Neural cell (in vitro differentiated cells): ENCODE data around the gene ANAPC7.

ENCODE experiments used
- CTCF ChIP-seq: fragments of 450-650 bp; IDR thresholded peaks from 2 replicates; pipeline ENCODE4 v1.5.1; 2014; ENCODE audit warnings: antibody characterized with exemption, mild to moderate bottlenecking, moderate library complexity; ENCODE audit not compliant: poor library complexity, severe bottlenecking
- EZH2 ChIP-seq: fragments of 200-600, 300-800 bp; shearing (Covaris generic), sonication (generic); IDR thresholded peaks from 2 replicates; pipeline ENCODE4 v1.6.1; 2014; ENCODE audit warnings: antibody characterized with exemption, low read length, borderline replicate concordance, mild to moderate bottlenecking; ENCODE audit not compliant: insufficient read depth, poor library complexity, severe bottlenecking
- POLR2AphosphoS5 ChIP-seq: IDR thresholded peaks from 2 replicates; pipeline ENCODE4 v1.6.1; 2012
- RAD21 ChIP-seq: fragments of 450-650 bp; conservative IDR thresholded peaks from 2 replicates; pipeline ENCODE4 v1.6.1; 2014; ENCODE audit warnings: antibody characterized with exemption, mild to moderate bottlenecking, moderate library complexity
- SMC3 ChIP-seq: fragments of 450-650 bp; conservative IDR thresholded peaks from 2 replicates; pipeline ENCODE4 v1.6.1; 2014; ENCODE audit warnings: antibody characterized with exemption, mild to moderate bottlenecking, moderate library complexity; ENCODE audit not compliant: poor library complexity
- TAF1 ChIP-seq: IDR thresholded peaks from 2 replicates; pipeline ENCODE4 v1.6.1; 2012; ENCODE audit warnings: low read depth

DNA sequence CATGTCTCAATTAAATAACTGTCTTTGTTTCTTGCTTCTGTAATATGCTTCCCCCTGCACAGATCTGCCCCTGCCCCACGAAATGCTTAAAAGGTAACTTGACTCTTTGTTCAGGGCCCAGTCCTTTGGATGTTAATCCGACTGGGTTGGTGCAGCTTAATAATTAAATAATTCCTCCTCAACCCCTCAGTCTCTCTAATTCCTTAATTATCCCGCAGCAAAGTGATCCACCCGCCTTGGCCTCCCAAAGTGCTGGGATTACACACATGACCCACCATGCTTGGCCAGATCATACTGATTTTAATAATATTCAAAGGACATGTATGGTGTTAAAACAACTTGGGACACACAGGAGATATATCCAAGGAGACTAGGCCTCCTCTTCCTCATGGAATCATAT is 18.2 kb upstream of the ANAPC7 start:
- TF ChIP-seq EZH2, result no peak
- TF ChIP-seq RAD21, result no peak
- TF ChIP-seq POLR2AphosphoS5, result no peak
- TF ChIP-seq CTCF, result no peak
- TF ChIP-seq TAF1, result no peak
- no peak for TF ChIP-seq SMC3
